K562 (cell line): ENCODE data around the gene TUBD1. TPM values are rescaled to one million over a fixed set of nuclear protein-coding genes. Genes with fewer than 3 reads are reported as not detected.

ENCODE experiments used
- ATF1 ChIP-seq, 2 experiments: fragments of 450-650 bp in 1 of 2; IDR thresholded peaks; 2 replicates each; pipeline ENCODE4 v1.6.1; 2016; ENCODE audit warnings: missing compliant biosample characterization in 1 of 2, missing genetic modification characterization in 1 of 2
- CCAR2 ChIP-seq: fragments of 200-400 bp; formaldehyde crosslinking; IDR thresholded peaks from 2 replicates; pipeline ENCODE4 v1.6.1; 2017; ENCODE audit warnings: mild to moderate bottlenecking, low read depth, low read length
- CHD1 ChIP-seq: fragments of 200-600 bp; sonication (generic); IDR thresholded peaks from one replicate; pipeline ENCODE4 v1.6.1; 2012; ENCODE audit warnings: mild to moderate bottlenecking, moderate library complexity, low read length, inconsistent platforms
- CHD4 ChIP-seq: fragments of 200-600 bp; sonication (generic); IDR thresholded peaks from 3 replicates; pipeline ENCODE4 v1.6.1; 2012; ENCODE audit warnings: low read depth, mild to moderate bottlenecking, mixed read lengths, low read length, inconsistent platforms; ENCODE audit not compliant: insufficient read depth, insufficient replicate concordance, poor library complexity, severe bottlenecking
- EP400 ChIP-seq: fragments of 450-650 bp; IDR thresholded peaks from 2 replicates; pipeline ENCODE4 v1.6.1; 2017; ENCODE audit warnings: antibody characterized with exemption, mild to moderate bottlenecking, moderate library complexity
- MCM3 ChIP-seq: fragments of 450-650 bp; IDR thresholded peaks from 2 replicates; pipeline ENCODE4 v1.6.1; 2016
- PHF20 ChIP-seq: fragments of 450-650 bp; IDR thresholded peaks from 2 replicates; pipeline ENCODE4 v1.6.1; 2018; ENCODE audit not compliant: partially characterized antibody
- POLR2H ChIP-seq: IDR thresholded peaks from 2 replicates; pipeline ENCODE4 v1.6.1; 2016; ENCODE audit warnings: missing genetic modification characterization, low read depth, mild to moderate bottlenecking, control low read depth, missing compliant biosample characterization, moderate library complexity
- POLR3G ChIP-seq: IDR thresholded peaks from 2 replicates; pipeline ENCODE4 v1.6.1; 2011; ENCODE audit not compliant: insufficient read length, insufficient replicate concordance; ENCODE audit errors: extremely low read depth
- RBM22 ChIP-seq: fragments of 200-400 bp; formaldehyde crosslinking; IDR thresholded peaks from 2 replicates; pipeline ENCODE4 v1.6.1; 2018; ENCODE audit warnings: low read length, low read depth; ENCODE audit not compliant: poor library complexity, severe bottlenecking
- RFX7 ChIP-seq: fragments of 250-450 bp; sonication (Bioruptor Pico); IDR thresholded peaks from 2 replicates; pipeline ENCODE4 v1.5.1; 2021; ENCODE audit warnings: mild to moderate bottlenecking
- SRSF3 ChIP-seq: fragments of 200-400 bp; formaldehyde crosslinking; IDR thresholded peaks from 2 replicates; pipeline ENCODE4 v1.6.1; 2016; ENCODE audit warnings: mild to moderate bottlenecking, low read length, moderate library complexity; ENCODE audit not compliant: insufficient read depth
- ZBTB1 ChIP-seq: sonication (generic); formaldehyde crosslinking; IDR thresholded peaks from 2 replicates; pipeline ENCODE4 v1.8.1; 2023; ENCODE audit warnings: missing genetic modification reagents, low read depth, mild to moderate bottlenecking, borderline replicate concordance
- ZNF212 ChIP-seq: fragments of 450-650 bp; formaldehyde crosslinking; IDR thresholded peaks from 2 replicates; pipeline ENCODE4 v1.4.0; 2020; ENCODE audit warnings: mild to moderate bottlenecking
- ZNF24 ChIP-seq: fragments of 450-650 bp; IDR thresholded peaks from 2 replicates; pipeline ENCODE4 v1.6.1; 2016
- ZNF778 ChIP-seq: fragments of 450-650 bp; formaldehyde crosslinking; IDR thresholded peaks from 2 replicates; pipeline ENCODE4 v1.4.0; 2020; ENCODE audit warnings: mild to moderate bottlenecking, moderate library complexity
- ZNF785 ChIP-seq: fragments of 250-450 bp; sonication (Bioruptor Pico); IDR thresholded peaks from 2 replicates; pipeline ENCODE4 v1.4.0; 2020; ENCODE audit warnings: mild to moderate bottlenecking
- polyA plus RNA-seq, 8 experiments: library from polyadenylated mRNA; depleted of rRNA in 4 of 8; stranded (reverse) in 5 of 8; unstranded in 3 of 8; fragments of >200 nt; fragmentation: Nextera tagmentation in 2 of 8; fragmentation: Illumina TruSeq in 1 of 8; extraction: Ambion mirVana in 2 of 8; extraction: Trizol in 1 of 8; gene quantifications; 2 replicates each; pipeline versions ENCODE4 v1.2.1 to v1.2.3, GENCODE V29; 2011 to 2014; ENCODE audit warnings: inconsistent platforms in 1 of 8, missing spikeins in 1 of 8
- total RNA-seq, 7 experiments: library from RNA; depleted of rRNA in 6 of 7; stranded (reverse); fragments of >200 nt in 6 of 7; fragmentation: Illumina TruSeq in 2 of 7; extraction: Trizol in 2 of 7; gene quantifications; 2 replicates each; pipeline versions ENCODE4 v1.2.1 to v1.2.3, GENCODE V29; 2011 to 2021; ENCODE audit warnings: low replicate concordance in 1 of 7
- TF ChIP-seq, protein P1 (sequence below): fragments of 250-450 bp; sonication (Bioruptor Pico); IDR thresholded peaks from 2 replicates; pipeline ENCODE4 v1.5.0; 2021; ENCODE audit warnings: mild to moderate bottlenecking, borderline replicate concordance
- TF ChIP-seq, protein P2 (sequence below): fragments of 450-650 bp; IDR thresholded peaks from 2 replicates; pipeline ENCODE4 v1.7.0; 2016; ENCODE audit warnings: borderline replicate concordance
- TF ChIP-seq, protein P3 (sequence below): IDR thresholded peaks from 2 replicates; pipeline ENCODE4 v1.6.1; 2016; ENCODE audit warnings: missing genetic modification characterization, missing compliant biosample characterization
- TF ChIP-seq, protein P4 (sequence below): sonication (generic); formaldehyde crosslinking; IDR thresholded peaks from 2 replicates; pipeline ENCODE4 v1.8.1; 2022; ENCODE audit warnings: missing genetic modification reagents

The TUBD1 gene
- total and polyA plus RNA-seq, 9 of the 15 experiments (the other 6 are each of a cell fraction or from before 2014, with no cell fraction given), result 10.8 to 35.3 (median 17.9) TPM

DNA sequence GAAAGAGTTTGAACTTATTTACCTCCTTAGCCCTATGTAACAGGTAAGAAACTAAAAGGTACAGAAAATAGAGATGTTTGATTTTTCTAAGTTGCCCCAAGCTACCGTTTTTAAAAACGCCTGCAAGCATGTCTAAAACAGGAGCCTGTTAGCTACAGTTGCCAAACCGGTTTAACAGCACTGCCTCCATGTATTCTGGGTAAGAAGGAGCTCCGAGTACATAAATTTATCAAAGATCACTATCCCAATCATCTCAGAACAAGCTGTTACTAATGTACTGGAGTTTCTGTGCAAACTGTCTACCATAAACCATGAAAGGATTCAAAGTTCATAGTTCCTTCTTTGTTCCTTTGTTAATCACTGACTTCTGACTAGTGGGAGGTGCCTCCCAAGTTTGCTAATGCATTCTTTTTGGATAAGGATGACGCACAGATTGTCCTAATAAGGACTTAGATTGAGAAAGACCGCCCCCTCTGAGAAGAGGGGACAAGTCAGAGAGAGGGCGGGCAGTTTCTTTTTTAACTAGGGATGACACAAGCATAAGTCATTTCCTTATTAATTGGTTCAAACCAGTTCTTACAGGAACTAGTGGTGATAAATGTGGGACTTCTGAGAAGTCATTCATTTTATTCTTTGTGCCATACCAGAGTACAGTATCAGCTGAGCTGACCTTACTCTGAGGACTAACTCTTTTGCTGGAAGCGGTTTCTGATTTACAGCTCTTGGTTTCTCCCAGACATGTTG, 55.3 kb downstream of the TUBD1 start (continued):
- TF ChIP-seq, protein P1, sequence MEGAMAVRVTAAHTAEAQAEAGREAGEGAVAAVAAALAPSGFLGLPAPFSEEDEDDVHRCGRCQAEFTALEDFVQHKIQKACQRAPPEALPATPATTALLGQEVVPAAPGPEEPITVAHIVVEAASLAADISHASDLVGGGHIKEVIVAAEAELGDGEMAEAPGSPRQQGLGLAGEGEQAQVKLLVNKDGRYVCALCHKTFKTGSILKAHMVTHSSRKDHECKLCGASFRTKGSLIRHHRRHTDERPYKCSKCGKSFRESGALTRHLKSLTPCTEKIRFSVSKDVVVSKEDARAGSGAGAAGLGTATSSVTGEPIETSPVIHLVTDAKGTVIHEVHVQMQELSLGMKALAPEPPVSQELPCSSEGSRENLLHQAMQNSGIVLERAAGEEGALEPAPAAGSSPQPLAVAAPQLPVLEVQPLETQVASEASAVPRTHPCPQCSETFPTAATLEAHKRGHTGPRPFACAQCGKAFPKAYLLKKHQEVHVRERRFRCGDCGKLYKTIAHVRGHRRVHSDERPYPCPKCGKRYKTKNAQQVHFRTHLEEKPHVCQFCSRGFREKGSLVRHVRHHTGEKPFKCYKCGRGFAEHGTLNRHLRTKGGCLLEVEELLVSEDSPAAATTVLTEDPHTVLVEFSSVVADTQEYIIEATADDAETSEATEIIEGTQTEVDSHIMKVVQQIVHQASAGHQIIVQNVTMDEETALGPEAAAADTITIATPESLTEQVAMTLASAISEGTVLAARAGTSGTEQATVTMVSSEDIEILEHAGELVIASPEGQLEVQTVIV (CRISPR knock-in tag), result 0 out of 2 replicates have a peak, but pooled peaks have one; percentile 18
- TF ChIP-seq ZNF24 (peak; percentile 90), SRSF3 (no peak), ZNF785 (CRISPR knock-in tag) (no peak), RFX7 (peak; percentile 70; the same call in 1 of the 2 replicates), ZNF212 (CRISPR knock-in tag) (0 out of 2 replicates have a peak, but pooled peaks have one; percentile 46), MCM3 (no peak), POLR3G (no peak), RBM22 (no peak), CHD4 (no peak), ZBTB1 (CRISPR knock-in tag) (no peak), CHD1 (no peak), PHF20 (no peak), EP400 (peak; percentile 74), POLR2H (tag) (peak; percentile 99), ZNF778 (CRISPR knock-in tag) (no peak), ATF1 (CRISPR knock-in tag; IDR thresholded peaks at IDR 0.05) (no peak), ATF1 (tag; IDR thresholded peaks at IDR 0.05) (peak; percentile 90), CCAR2 (no peak)
- TF ChIP-seq, protein P2, sequence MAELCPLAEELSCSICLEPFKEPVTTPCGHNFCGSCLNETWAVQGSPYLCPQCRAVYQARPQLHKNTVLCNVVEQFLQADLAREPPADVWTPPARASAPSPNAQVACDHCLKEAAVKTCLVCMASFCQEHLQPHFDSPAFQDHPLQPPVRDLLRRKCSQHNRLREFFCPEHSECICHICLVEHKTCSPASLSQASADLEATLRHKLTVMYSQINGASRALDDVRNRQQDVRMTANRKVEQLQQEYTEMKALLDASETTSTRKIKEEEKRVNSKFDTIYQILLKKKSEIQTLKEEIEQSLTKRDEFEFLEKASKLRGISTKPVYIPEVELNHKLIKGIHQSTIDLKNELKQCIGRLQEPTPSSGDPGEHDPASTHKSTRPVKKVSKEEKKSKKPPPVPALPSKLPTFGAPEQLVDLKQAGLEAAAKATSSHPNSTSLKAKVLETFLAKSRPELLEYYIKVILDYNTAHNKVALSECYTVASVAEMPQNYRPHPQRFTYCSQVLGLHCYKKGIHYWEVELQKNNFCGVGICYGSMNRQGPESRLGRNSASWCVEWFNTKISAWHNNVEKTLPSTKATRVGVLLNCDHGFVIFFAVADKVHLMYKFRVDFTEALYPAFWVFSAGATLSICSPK, result no peak
- TF ChIP-seq, protein P3, sequence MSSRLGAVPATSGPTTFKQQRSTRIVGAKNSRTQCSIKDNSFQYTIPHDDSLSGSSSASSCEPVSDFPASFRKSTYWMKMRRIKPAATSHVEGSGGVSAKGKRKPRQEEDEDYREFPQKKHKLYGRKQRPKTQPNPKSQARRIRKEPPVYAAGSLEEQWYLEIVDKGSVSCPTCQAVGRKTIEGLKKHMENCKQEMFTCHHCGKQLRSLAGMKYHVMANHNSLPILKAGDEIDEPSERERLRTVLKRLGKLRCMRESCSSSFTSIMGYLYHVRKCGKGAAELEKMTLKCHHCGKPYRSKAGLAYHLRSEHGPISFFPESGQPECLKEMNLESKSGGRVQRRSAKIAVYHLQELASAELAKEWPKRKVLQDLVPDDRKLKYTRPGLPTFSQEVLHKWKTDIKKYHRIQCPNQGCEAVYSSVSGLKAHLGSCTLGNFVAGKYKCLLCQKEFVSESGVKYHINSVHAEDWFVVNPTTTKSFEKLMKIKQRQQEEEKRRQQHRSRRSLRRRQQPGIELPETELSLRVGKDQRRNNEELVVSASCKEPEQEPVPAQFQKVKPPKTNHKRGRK (tag), result no peak
- TF ChIP-seq, protein P4, sequence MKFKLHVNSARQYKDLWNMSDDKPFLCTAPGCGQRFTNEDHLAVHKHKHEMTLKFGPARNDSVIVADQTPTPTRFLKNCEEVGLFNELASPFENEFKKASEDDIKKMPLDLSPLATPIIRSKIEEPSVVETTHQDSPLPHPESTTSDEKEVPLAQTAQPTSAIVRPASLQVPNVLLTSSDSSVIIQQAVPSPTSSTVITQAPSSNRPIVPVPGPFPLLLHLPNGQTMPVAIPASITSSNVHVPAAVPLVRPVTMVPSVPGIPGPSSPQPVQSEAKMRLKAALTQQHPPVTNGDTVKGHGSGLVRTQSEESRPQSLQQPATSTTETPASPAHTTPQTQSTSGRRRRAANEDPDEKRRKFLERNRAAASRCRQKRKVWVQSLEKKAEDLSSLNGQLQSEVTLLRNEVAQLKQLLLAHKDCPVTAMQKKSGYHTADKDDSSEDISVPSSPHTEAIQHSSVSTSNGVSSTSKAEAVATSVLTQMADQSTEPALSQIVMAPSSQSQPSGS (CRISPR knock-in tag), result no peak
